K562 (cell line): ENCODE data around the gene ENO3. TPM values are rescaled to one million over a fixed set of nuclear protein-coding genes. Genes with fewer than 3 reads are reported as not detected.

Experiments used
- CBFA2T2 ChIP-seq: fragments of 450-650 bp; conservative IDR thresholded peaks from 2 replicates; pipeline ENCODE4 v1.6.1; 2017; ENCODE audit warnings: mild to moderate bottlenecking
- CEBPG ChIP-seq, 3 experiments: fragments of 200-800 bp in 1 of 3; sonication (Bioruptor generic) in 1 of 3; sonication (generic) in 1 of 3; formaldehyde crosslinking in 1 of 3; IDR thresholded peaks in 2 of 3; conservative IDR thresholded peaks in 1 of 3; 2 replicates each; pipeline versions ENCODE4 v1.6.1 to v1.8.0; 2016 to 2022; ENCODE audit warnings: missing compliant biosample characterization in 2 of 3, missing genetic modification characterization in 2 of 3, mild to moderate bottlenecking in 1 of 3, missing genetic modification reagents in 1 of 3
- EP300 ChIP-seq: IDR thresholded peaks from 2 replicates; pipeline ENCODE4 v1.6.1; 2012; ENCODE audit warnings: low read length, improper control_type of control experiment
- GATAD2A ChIP-seq: fragments of 450-650 bp; IDR thresholded peaks from 2 replicates; pipeline ENCODE4 v1.6.1; 2017
- MLLT1 ChIP-seq, 2 experiments: fragments of 450-650 bp; IDR thresholded peaks; 2 replicates each; pipeline ENCODE4 v1.6.1; 2016
- MYC ChIP-seq, 2 experiments: fragments of 250-450 bp in 1 of 2; sonication (Bioruptor Pico) in 1 of 2; IDR thresholded peaks; 2 replicates each; pipeline versions ENCODE4 v1.5.1 to v1.6.1; 2012 to 2021; ENCODE audit warnings: low read depth in 2 of 2, borderline replicate concordance in 1 of 2, improper control_type of control experiment in 1 of 2, low read length in 1 of 2, mild to moderate bottlenecking in 1 of 2, moderate library complexity in 1 of 2
- NFRKB ChIP-seq: fragments of 450-650 bp; IDR thresholded peaks from 2 replicates; pipeline ENCODE4 v1.6.1; 2016; ENCODE audit warnings: low read depth
- SMAD4 ChIP-seq: fragments of 250-450 bp; sonication (Bioruptor Pico); conservative IDR thresholded peaks from 2 replicates; pipeline ENCODE4 v1.8.0; 2021; ENCODE audit warnings: inconsistent platforms, mild to moderate bottlenecking, moderate library complexity
- SMARCB1 ChIP-seq: IDR thresholded peaks from 2 replicates; pipeline ENCODE4 v1.6.1; 2011; ENCODE audit warnings: improper control_type of control experiment, low read depth; ENCODE audit not compliant: insufficient read length
- SMC3 ChIP-seq: conservative IDR thresholded peaks from 2 replicates; pipeline ENCODE4 v1.6.1; 2011; ENCODE audit warnings: low read depth, low read length, improper control_type of control experiment; ENCODE audit not compliant: insufficient read depth
- TARDBP ChIP-seq: fragments of 450-650 bp; IDR thresholded peaks from 2 replicates; pipeline ENCODE4 v1.6.1; 2016
- ZBTB33 ChIP-seq: sonication (generic); formaldehyde crosslinking; IDR thresholded peaks from 2 replicates; pipeline ENCODE4 v1.8.1; 2023; ENCODE audit warnings: mild to moderate bottlenecking, missing genetic modification reagents
- ZNF644 ChIP-seq: fragments of 200-800 bp; sonication (Bioruptor generic); IDR thresholded peaks from 2 replicates; pipeline ENCODE4 v1.6.1; 2016; ENCODE audit warnings: low read depth, missing genetic modification characterization, missing compliant biosample characterization
- polyA plus RNA-seq, 8 experiments: library from polyadenylated mRNA; depleted of rRNA in 4 of 8; stranded (reverse) in 5 of 8; unstranded in 3 of 8; fragments of >200 nt; fragmentation: Nextera tagmentation in 2 of 8; fragmentation: Illumina TruSeq in 1 of 8; extraction: Ambion mirVana in 2 of 8; extraction: Trizol in 1 of 8; gene quantifications; 2 replicates each; pipeline versions ENCODE4 v1.2.1 to v1.2.3, GENCODE V29; 2011 to 2014; ENCODE audit warnings: inconsistent platforms in 1 of 8, missing spikeins in 1 of 8
- total RNA-seq, 7 experiments: library from RNA; depleted of rRNA in 6 of 7; stranded (reverse); fragments of >200 nt in 6 of 7; fragmentation: Illumina TruSeq in 2 of 7; extraction: Trizol in 2 of 7; gene quantifications; 2 replicates each; pipeline versions ENCODE4 v1.2.1 to v1.2.3, GENCODE V29; 2011 to 2021; ENCODE audit warnings: low replicate concordance in 1 of 7
- TF ChIP-seq, protein P1 (sequence below), 2 experiments: fragments of 450-650 bp in 1 of 2; sonication (generic) in 1 of 2; formaldehyde crosslinking in 1 of 2; IDR thresholded peaks in 1 of 2; conservative IDR thresholded peaks in 1 of 2; 2 replicates each; pipeline versions ENCODE4 v1.6.1 to v1.8.1; 2016 to 2023; ENCODE audit warnings: mild to moderate bottlenecking in 2 of 2, moderate library complexity in 2 of 2, inconsistent platforms in 1 of 2, missing genetic modification reagents in 1 of 2
- TF ChIP-seq, protein P2 (sequence below): fragments of 450-650 bp; formaldehyde crosslinking; IDR thresholded peaks from 2 replicates; pipeline ENCODE4 v1.4.0; 2020; ENCODE audit warnings: mild to moderate bottlenecking, mixed read lengths
- TF ChIP-seq, protein P3 (sequence below): fragments of 450-650 bp; IDR thresholded peaks from 2 replicates; pipeline ENCODE4 v1.6.1; 2016; ENCODE audit warnings: missing biosample characterization, missing genetic modification characterization

ENO3 gene
- total and polyA plus RNA-seq, 9 of the 15 experiments (the other 6 are each of a cell fraction or from before 2014, with no cell fraction given), result 5.7 to 17.2 (median 9.9) TPM

GRCh38 chr17:4969047-4969550 is 18.2 kb downstream of the ENO3 start (continued):
- TF ChIP-seq ZBTB33, result peak; percentile 98
- TF ChIP-seq CBFA2T2, result no peak
- TF ChIP-seq, protein P1, sequence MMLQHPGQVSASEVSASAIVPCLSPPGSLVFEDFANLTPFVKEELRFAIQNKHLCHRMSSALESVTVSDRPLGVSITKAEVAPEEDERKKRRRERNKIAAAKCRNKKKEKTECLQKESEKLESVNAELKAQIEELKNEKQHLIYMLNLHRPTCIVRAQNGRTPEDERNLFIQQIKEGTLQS (IDR thresholded peaks at IDR 0.05), result peak; percentile 92
- TF ChIP-seq, protein P1 (CRISPR knock-in tag; conservative IDR thresholded peaks at IDR 0.05), result no peak
- no peak for TF ChIP-seq SMARCB1
- TF ChIP-seq GATAD2A, result no peak
- TF ChIP-seq NFRKB, result no peak; the same call in 1 of the 2 replicates
- peak; percentile 66; the same call in 1 of the 2 replicates for TF ChIP-seq SMAD4 (CRISPR knock-in tag)
- TF ChIP-seq, protein P2, sequence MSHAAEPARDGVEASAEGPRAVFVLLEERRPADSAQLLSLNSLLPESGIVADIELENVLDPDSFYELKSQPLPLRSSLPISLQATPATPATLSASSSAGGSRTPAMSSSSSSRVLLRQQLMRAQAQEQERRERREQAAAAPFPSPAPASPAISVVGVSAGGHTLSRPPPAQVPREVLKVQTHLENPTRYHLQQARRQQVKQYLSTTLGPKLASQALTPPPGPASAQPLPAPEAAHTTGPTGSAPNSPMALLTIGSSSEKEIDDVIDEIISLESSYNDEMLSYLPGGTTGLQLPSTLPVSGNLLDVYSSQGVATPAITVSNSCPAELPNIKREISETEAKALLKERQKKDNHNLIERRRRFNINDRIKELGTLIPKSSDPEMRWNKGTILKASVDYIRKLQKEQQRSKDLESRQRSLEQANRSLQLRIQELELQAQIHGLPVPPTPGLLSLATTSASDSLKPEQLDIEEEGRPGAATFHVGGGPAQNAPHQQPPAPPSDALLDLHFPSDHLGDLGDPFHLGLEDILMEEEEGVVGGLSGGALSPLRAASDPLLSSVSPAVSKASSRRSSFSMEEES, result no peak
- TF ChIP-seq MLLT1 (IDR thresholded peaks at IDR 0.05), result peak in 1 of 2 experiments; percentile 67; a peak in 1 of 4 replicates
- TF ChIP-seq TARDBP, result no peak
- TF ChIP-seq, protein P3, sequence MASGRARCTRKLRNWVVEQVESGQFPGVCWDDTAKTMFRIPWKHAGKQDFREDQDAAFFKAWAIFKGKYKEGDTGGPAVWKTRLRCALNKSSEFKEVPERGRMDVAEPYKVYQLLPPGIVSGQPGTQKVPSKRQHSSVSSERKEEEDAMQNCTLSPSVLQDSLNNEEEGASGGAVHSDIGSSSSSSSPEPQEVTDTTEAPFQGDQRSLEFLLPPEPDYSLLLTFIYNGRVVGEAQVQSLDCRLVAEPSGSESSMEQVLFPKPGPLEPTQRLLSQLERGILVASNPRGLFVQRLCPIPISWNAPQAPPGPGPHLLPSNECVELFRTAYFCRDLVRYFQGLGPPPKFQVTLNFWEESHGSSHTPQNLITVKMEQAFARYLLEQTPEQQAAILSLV (tag), result peak; percentile 56
- TF ChIP-seq MYC (IDR thresholded peaks at IDR 0.05; ENCODE audit: low read depth, low read length), result 0 out of 2 replicates have a peak, but pooled peaks have one; percentile 5
- TF ChIP-seq MYC (CRISPR knock-in tag; IDR thresholded peaks at IDR 0.05; ENCODE audit: borderline replicate concordance, low read depth), result no peak
- TF ChIP-seq EP300, result peak; percentile 51; the same call in 1 of the 2 replicates
- no peak for TF ChIP-seq SMC3
- peak; percentile 94 for TF ChIP-seq CEBPG (CRISPR knock-in tag; IDR thresholded peaks at IDR 0.05)
- TF ChIP-seq CEBPG (tag; conservative IDR thresholded peaks at IDR 0.05 in 1 of 2, IDR thresholded peaks at IDR 0.05 in 1 of 2), result peak in 1 of 2 experiments; percentile 94; a peak in 2 of 4 replicates
- TF ChIP-seq ZNF644 (tag), result 0 out of 2 replicates have a peak, but pooled peaks have one; percentile 34
